NB4 (cell line): ENCODE data around the gene SRBD1.
"Not testable (repeated sequence)": the region's sequence is repeated elsewhere in the genome, so short reads cannot be mapped to it uniquely, and the experiment has no call there.

Experiments used
- DNase-seq: peaks from one replicate; pipeline ENCODE4 v3.0.0; 2010; ENCODE audit warnings: low read depth
- H3K4me3 ChIP-seq: one replicate; pipeline ENCODE4 v1.5.1; 2011; ENCODE audit warnings: mild to moderate bottlenecking, low read depth, low read length, moderate library complexity
- MYC ChIP-seq: IDR thresholded peaks from 2 replicates; pipeline ENCODE4 v1.6.1; 2011; ENCODE audit warnings: low read depth, low read length
- POLR2A ChIP-seq: IDR thresholded peaks from 2 replicates; pipeline ENCODE4 v1.6.1; 2011; ENCODE audit warnings: mild to moderate bottlenecking; ENCODE audit not compliant: insufficient read length; ENCODE audit errors: extremely low read depth
- TF ChIP-seq, protein P1 (sequence below): IDR thresholded peaks from one replicate; pipeline ENCODE4 v1.5.1; 2012; ENCODE audit warnings: low read depth, low read length
- TF ChIP-seq, protein P2 (sequence below): IDR thresholded peaks from 2 replicates; pipeline ENCODE4 v1.6.1; 2011; ENCODE audit warnings: low read depth, low read length

The SRBD1 gene

DNA sequence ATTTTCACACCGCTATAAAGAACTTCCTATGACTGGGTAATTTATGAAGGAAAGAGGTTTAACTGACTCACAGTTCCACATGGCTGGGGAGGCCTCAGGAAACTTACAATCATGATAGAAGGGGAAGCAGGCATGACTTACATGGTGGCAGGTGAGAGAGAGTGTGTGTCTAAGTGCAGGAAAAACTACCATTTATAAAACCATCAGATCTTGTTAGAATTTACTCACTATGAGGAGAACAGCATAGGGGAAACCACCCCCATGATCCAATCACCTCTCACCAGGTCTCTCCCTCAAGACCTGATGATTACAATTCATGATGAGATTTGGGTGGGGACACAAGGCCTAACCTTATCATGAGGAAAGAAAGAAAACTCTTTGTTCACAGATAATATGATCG lies 174.6 kb downstream of the SRBD1 start:
- TF ChIP-seq, protein P1, sequence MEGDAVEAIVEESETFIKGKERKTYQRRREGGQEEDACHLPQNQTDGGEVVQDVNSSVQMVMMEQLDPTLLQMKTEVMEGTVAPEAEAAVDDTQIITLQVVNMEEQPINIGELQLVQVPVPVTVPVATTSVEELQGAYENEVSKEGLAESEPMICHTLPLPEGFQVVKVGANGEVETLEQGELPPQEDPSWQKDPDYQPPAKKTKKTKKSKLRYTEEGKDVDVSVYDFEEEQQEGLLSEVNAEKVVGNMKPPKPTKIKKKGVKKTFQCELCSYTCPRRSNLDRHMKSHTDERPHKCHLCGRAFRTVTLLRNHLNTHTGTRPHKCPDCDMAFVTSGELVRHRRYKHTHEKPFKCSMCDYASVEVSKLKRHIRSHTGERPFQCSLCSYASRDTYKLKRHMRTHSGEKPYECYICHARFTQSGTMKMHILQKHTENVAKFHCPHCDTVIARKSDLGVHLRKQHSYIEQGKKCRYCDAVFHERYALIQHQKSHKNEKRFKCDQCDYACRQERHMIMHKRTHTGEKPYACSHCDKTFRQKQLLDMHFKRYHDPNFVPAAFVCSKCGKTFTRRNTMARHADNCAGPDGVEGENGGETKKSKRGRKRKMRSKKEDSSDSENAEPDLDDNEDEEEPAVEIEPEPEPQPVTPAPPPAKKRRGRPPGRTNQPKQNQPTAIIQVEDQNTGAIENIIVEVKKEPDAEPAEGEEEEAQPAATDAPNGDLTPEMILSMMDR = no peak
- TF ChIP-seq, protein P2, sequence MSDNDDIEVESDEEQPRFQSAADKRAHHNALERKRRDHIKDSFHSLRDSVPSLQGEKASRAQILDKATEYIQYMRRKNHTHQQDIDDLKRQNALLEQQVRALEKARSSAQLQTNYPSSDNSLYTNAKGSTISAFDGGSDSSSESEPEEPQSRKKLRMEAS = no peak
- no peak overlapping the region for H3K4me3 ChIP-seq
- DNase-seq = no peak

DNA sequence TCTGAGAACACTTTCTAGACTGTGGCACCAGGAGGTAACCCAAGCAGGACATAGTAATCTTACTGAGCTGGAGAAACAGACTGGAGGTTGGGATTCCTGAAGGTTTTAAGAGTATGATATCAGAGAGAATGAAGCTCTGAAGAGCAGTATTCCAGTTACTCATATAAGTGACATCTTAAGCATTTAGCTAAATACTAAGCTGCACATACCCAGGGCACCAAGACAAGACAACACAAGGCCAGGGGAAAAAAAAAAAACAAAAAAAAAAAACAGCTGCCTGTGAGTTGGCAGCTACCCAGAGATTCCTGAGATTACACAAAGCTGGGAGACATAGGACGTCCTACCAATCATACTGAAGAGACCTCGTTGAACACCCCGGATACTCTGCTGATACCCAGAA lies 175.8 kb downstream of the SRBD1 start:
- no peak for DNase-seq
- TF ChIP-seq POLR2A (no peak), MYC (no peak)
- TF ChIP-seq, protein P1 = no peak
- TF ChIP-seq, protein P2 = no peak
- no peak overlapping the region for H3K4me3 ChIP-seq

DNA sequence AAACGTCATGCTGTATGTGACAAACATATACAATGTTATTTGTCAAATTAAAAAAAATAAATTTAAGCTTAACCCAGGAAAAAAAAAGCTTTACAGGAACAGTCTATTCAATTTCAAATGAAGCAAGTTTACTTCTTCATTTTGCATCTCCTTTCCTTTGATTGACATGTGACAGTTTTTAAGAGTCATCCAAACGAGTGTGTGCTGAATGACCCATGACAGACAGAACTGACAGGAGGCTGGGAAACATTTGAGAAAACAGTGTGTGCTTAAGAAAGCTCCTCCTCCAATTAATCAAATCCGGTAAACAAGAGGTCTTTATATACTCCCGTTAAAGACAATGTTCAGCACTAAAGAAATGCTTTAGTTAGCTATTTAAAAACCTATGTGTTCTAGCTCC lies 177.7 kb downstream of the SRBD1 start:
- TF ChIP-seq POLR2A = no peak
- TF ChIP-seq, protein P1 = no peak
- TF ChIP-seq, protein P2 = no peak
- TF ChIP-seq MYC = no peak
- peak; percentile 6 for DNase-seq
- no peak overlapping the region for H3K4me3 ChIP-seq

DNA sequence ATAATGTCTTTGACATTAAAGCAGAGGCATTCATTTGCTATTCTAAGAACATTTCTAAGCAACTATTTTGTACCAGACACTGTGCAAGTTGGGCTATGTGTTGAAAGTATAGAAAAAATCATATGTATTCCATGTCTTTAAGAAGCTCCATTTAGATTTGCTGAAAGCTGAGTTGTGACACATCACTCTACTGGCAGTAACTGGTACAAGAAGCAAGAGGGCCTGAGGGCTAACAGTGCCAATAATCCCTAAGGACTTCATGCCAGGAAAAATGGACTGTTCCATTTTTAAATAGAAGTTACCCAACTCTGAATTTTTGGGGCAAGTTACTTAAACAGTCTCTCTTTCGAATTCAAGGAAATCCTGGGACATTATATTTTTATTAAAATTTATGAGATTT lies 178.7 kb downstream of the SRBD1 start:
- no peak overlapping the region for H3K4me3 ChIP-seq
- DNase-seq = no peak
- TF ChIP-seq POLR2A (no peak), MYC (no peak)
- TF ChIP-seq, protein P2 = no peak
- TF ChIP-seq, protein P1 = no peak

DNA sequence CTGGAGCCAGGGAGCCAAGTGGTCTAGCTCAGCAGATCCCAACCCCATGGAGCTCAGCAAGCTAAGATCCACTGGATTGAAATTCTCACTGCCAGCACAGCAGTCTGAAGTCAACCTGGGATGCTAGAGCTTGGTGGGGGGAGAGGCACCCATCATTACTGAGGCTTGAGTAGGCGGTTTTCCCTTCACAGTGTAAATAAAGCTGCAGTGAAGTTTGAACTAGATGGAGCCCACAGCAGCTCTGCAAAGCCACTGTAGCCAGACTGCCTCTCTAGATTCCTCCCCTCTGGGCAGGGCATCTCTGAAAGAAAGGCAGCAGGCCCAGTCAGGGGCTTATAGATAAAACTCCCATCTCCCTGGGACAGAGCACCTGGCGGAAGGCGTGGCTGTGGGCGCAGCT lies 185.0 kb downstream of the SRBD1 start:
- not testable (repeated sequence) for DNase-seq, H3K4me3 ChIP-seq

DNA sequence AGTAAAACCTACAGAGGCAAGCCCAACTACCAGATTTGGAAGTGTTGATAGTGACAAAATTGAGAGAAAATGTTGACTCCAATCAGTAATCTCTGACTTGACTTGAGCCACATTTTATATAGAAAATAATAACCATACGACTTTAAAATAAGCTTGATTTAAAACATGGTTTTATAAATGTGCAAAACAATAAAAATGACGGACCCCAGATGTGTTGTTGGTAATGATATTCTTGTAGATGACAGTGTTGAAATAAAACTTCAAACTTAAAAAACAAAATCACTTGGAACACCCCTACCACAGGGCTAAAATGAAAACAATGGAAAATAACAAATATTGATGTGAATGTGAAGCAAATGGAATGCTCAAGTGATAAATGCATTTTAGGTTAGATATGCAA lies 188.1 kb downstream of the SRBD1 start:
- no peak overlapping the region for H3K4me3 ChIP-seq
- TF ChIP-seq, protein P1 = no peak
- TF ChIP-seq POLR2A = no peak
- TF ChIP-seq, protein P2 = no peak
- no peak for TF ChIP-seq MYC
- no peak for DNase-seq
